SJCRH30 (cell line): ENCODE data around the gene LYPD5. TPM values are rescaled to one million over a fixed set of nuclear protein-coding genes. Genes with fewer than 3 reads are reported as not detected.
A peak's percentile ranks its signal among the peaks of the same experiment; 100 is the strongest.
"Not testable (repeated sequence)": the region's sequence is repeated elsewhere in the genome, so short reads cannot be mapped to it uniquely, and the experiment has no call there.

Source experiments
- DNase-seq, 2 experiments: peaks; one replicate each; pipeline ENCODE4 v3.0.0-alpha.2; 2015 to 2020
- H3K27ac ChIP-seq: fragments of 250-450 bp; sonication (Bioruptor Pico); 2 replicates; pipeline ENCODE4 v1.5.1; 2020; ENCODE audit warnings: mild to moderate bottlenecking, moderate library complexity
- H3K27me3 ChIP-seq: fragments of 250-450 bp; sonication (Bioruptor Pico); 2 replicates; pipeline ENCODE4 v1.5.1; 2020; ENCODE audit warnings: mild to moderate bottlenecking, moderate library complexity
- H3K36me3 ChIP-seq: fragments of 250-450 bp; sonication (Bioruptor Pico); 2 replicates; pipeline ENCODE4 v1.5.1; 2020; ENCODE audit warnings: mild to moderate bottlenecking, moderate library complexity
- H3K4me1 ChIP-seq: fragments of 250-450 bp; sonication (Bioruptor Pico); 2 replicates; pipeline ENCODE4 v1.5.1; 2020; ENCODE audit warnings: mild to moderate bottlenecking, moderate library complexity
- H3K4me3 ChIP-seq: fragments of 250-450 bp; sonication (Bioruptor Pico); 2 replicates; pipeline ENCODE4 v1.5.1; 2020; ENCODE audit warnings: mild to moderate bottlenecking, moderate library complexity
- H3K9me3 ChIP-seq: fragments of 250-450 bp; sonication (Bioruptor Pico); replicated peaks from 2 replicates; pipeline ENCODE4 v1.5.1; 2020; ENCODE audit warnings: mild to moderate bottlenecking, moderate library complexity
- total RNA-seq: library from RNA; depleted of rRNA; stranded (reverse); fragments of >200 nt; shearing (Covaris generic); gene quantifications from 2 replicates; pipeline ENCODE4 v1.2.3, GENCODE V29; 2014; rRNA removed

The LYPD5 gene, protein sequence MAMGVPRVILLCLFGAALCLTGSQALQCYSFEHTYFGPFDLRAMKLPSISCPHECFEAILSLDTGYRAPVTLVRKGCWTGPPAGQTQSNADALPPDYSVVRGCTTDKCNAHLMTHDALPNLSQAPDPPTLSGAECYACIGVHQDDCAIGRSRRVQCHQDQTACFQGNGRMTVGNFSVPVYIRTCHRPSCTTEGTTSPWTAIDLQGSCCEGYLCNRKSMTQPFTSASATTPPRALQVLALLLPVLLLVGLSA
- 0.06 and 0.35 TPM in 2 replicates for total RNA-seq

DNA sequence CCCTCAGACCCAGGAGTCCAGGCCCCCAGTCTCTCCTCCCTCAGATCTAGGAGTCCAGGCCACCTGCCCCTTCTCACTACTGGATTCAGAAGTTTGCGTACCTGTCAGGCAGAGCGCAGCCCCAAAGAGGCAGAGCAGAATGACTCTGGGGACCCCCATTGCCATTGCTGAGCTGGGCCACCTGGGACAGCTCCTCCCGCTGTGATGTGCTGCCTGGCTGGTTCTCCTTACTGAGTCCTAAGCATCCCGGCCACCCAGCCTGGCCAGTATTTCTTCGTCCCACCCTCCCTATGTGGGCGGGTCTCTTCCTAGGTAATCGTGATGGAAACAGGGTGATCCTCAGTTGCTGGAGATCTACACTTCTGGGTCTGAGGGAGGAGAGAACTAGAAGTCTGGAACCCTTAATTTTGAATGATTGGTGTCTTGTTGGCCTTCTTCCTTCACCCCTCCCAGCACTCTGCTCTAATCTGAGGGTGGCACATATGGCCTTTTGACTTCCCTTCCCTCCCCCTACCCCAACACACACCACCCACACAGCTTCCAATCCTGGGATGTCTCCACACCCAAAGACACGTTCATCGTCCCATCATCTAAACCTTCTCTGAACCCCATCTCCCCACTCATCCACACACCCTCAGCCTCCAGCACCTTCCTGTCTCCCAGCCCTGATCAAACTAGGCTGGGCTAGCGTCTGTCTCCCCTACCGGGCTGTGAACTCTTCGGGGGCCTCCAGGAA, at the start of gene LYPD5:
TSS of gene LYPD5 (minus strand) at position 232 of the 736 bp plus-strand sequence. CDS start at position 165, 67 bp downstream.
- no peak for DNase-seq
- Histone ChIP-seq H3K27ac (no peak within 1 kb of the TSS), H3K9me3 (no peaks in the 10 kb centered on the region), H3K4me3 (no peak within 1 kb of the TSS), H3K27me3 (no peaks in the 10 kb centered on the region), H3K36me3 (no peaks in the 10 kb centered on the region), H3K4me1 (no peaks in the 10 kb centered on the region)

DNA sequence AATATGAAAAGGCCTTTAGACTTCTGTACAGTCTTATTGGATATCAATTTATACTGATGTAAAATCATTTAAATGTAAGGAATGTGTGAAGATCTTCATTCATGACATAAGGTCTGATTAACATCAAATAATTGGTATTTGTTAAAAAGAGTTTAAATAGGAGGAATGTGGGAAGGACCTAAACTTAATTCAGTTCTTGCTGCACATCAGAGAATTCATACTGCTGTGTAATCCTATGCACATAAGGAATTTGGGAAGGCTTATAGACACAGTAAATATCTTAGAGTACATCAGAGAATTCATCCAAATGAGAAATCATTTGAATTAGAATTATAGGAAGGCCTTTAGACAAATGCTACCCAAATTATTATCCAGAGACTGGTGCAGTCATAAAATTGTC, 46.6 kb upstream of the LYPD5 start:
- peaks cover 44% of the 10 kb centered on the region for H3K36me3 ChIP-seq
- no peak overlapping the region for H3K27ac ChIP-seq
- no peak overlapping the region for H3K4me3 ChIP-seq
- H3K9me3 ChIP-seq: peaks cover 36% of the 10 kb centered on the region
- DNase-seq: no peak
- H3K27me3 ChIP-seq: no peaks in the 10 kb centered on the region
- H3K4me1 ChIP-seq: no peaks in the 10 kb centered on the region

DNA sequence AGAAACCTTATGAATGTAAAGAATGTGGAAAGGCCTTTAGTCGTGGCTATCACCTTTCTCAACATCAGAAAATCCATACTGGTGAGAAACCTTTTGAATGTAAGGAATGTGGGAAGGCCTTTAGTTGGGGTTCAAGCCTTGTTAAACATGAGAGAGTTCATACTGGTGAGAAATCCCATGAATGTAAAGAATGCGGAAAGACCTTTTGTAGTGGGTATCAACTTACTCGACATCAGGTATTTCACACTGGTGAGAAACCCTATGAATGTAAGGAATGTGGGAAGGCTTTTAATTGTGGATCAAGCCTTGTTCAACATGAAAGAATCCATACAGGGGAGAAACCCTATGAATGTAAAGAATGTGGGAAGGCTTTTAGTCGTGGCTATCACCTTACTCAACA, 45.6 kb upstream of the LYPD5 start:
- Histone ChIP-seq H3K4me3 (no peak overlapping the region), H3K27me3 (no peaks in the 10 kb centered on the region), H3K27ac (peak overlapping the region; percentile 0; the same call in 1 of the 2 replicates), H3K9me3 (peaks cover 40% of the 10 kb centered on the region), H3K36me3 (peaks cover 54% of the 10 kb centered on the region), H3K4me1 (no peaks in the 10 kb centered on the region)
- no peak for DNase-seq

DNA sequence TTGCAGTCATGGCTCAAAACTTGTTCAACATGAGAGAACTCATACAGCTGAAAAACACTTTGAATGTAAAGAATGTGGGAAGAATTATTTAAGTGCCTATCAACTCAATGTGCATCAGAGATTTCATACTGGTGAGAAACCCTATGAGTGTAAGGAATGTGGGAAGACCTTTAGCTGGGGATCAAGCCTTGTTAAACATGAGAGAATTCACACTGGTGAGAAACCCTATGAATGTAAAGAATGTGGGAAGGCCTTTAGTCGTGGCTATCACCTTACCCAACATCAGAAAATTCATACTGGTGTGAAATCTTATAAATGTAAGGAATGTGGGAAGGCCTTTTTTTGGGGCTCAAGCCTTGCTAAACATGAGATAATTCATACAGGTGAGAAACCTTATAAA, 45.0 kb upstream of the LYPD5 start:
- H3K27me3 ChIP-seq: no peaks in the 10 kb centered on the region
- no peaks in the 10 kb centered on the region for H3K4me1 ChIP-seq
- H3K36me3 ChIP-seq: peaks cover 60% of the 10 kb centered on the region
- no peak for DNase-seq
- H3K4me3 ChIP-seq: no peak overlapping the region
- peaks cover 46% of the 10 kb centered on the region for H3K9me3 ChIP-seq
- peak overlapping the region; percentile 0; the same call in 1 of the 2 replicates for H3K27ac ChIP-seq

DNA sequence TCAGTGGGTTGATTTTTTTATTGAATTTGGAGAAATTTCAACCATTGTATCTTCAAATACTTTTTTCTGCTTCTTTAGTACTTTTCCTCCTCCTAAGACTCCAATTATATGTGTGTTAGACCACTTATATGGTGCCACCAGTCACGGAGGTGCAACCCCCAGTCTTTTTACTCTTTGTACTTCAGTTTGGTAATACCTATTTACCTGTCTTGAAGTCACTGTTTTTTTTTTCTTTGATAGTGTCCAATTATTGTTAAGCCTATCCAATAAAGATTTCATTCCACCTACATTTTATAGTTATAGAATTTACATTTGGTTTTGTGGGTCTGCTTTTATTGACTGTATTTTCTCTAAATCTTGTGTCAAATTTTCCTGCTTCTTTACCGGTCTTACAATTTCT, 39.8 kb upstream of the LYPD5 start:
- Histone ChIP-seq H3K27me3 (no peaks in the 10 kb centered on the region), H3K36me3 (peaks cover 86% of the 10 kb centered on the region), H3K9me3 (peaks cover 41% of the 10 kb centered on the region), H3K4me1 (no peaks in the 10 kb centered on the region), H3K27ac (no peak overlapping the region), H3K4me3 (no peak overlapping the region)
- no peak for DNase-seq

DNA sequence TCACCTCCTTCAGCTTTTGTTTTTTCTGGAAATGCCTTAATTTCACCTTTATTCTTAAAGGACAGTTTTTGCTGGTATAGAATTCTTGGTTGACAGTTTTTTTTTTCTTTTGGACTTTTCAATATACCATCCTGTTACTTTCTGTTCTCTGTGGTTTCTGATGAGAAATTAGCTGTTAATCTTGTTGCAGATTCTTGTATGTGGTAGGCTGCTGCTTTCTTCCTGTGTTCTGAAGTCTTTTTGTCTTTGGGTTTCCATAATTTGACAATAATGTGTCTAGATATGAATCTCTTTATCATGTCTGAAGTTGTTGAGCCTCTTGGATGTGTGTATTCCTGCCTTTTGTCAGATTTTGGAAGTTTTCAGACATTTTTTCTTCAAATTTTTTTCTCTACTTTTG, 36.9 kb upstream of the LYPD5 start:
- Histone ChIP-seq H3K36me3 (peaks cover 87% of the 10 kb centered on the region), H3K27ac (no peak overlapping the region)

DNA sequence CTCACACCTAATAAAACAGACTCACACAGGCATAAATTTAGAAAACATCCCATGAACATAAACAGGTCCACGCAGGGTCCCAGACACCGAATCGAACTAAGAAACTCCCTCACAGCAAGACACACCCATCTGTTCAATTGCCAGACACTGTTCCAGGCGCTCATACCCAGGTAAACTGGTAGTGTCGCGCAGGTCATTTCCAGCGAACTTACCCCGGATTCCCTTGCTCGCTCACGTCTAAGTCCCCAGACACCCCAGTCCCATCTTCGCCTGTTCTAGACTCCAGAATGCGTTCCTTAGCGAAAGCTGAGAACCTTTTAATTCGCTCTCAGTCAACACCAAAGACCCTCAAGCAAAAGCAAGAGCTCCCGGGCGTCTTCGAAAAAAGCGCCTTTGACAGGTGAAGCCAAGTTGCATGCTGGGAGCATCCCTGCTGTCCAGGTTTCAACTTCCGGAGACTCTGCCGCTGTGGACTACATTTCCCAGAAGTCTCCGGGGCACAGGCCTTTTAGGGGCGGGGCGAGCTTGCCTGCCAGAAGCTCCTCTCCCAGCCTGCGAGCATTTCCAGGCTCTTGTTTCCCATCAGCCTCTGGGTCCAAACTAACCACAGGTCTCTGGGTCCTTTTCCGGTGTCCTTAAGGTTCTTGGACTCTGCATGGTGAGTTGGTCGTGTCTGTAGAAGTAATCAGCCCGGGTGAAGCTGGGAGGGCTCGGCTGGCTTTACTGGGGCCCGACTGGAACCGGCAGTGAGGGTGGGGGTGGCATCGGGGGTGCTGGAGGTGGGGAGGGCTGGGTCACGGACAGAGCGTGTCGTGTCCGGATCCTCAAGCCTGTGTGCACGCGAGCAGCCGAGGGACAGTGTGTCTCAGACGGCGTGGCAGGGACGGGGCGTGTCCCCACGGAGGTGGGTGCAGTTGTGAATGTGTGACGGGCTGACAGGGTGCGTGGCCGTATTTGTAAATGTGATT, 24.8 kb upstream of the LYPD5 start, which contains the start of gene ZNF283:
TSS of gene ZNF283 (plus strand) at position 535 of the 968 bp plus-strand sequence. CDS start 6,184 bp downstream, outside the sequence.
- peaks cover 26% of the 10 kb centered on the region for H3K36me3 ChIP-seq
- peak within 1 kb of the TSS; percentile 68 for H3K4me3 ChIP-seq
- DNase-seq: peak; percentile 89 to 92
- no peaks in the 10 kb centered on the region for H3K4me1 ChIP-seq
- H3K27ac ChIP-seq: peak within 1 kb of the TSS; percentile 45; the same call in 1 of the 2 replicates
- H3K9me3 ChIP-seq: no peaks in the 10 kb centered on the region
- H3K27me3 ChIP-seq: no peaks in the 10 kb centered on the region

More for the DNA sequence above, 36.9 kb upstream of the LYPD5 start:
- H3K27me3 ChIP-seq: no peaks in the 10 kb centered on the region
- DNase-seq: no peak
- H3K4me3 ChIP-seq: no peak overlapping the region
- H3K9me3 ChIP-seq: peaks cover 30% of the 10 kb centered on the region
- no peaks in the 10 kb centered on the region for H3K4me1 ChIP-seq

DNA sequence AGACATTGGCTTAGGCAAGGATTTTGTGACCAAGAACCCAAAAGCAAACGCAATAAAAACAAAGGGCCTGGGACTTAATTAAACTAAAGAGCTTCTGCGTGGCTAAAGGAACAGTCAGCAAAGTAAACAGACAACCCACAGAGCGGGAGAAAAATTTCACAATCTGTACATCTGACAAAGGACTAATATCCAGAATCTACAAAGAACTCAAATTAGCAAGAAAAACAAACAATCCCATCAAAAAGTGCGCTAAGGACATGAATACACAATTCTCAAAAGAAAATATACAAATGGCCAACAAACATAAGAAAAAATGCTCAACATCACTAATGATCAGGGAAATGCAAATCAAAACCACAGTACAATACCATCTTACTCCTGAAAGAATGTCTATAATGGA, 22.3 kb upstream of the LYPD5 start:
- not testable (repeated sequence) for H3K27me3 ChIP-seq, H3K27ac ChIP-seq, H3K36me3 ChIP-seq, H3K4me1 ChIP-seq, DNase-seq, H3K4me3 ChIP-seq, H3K9me3 ChIP-seq

DNA sequence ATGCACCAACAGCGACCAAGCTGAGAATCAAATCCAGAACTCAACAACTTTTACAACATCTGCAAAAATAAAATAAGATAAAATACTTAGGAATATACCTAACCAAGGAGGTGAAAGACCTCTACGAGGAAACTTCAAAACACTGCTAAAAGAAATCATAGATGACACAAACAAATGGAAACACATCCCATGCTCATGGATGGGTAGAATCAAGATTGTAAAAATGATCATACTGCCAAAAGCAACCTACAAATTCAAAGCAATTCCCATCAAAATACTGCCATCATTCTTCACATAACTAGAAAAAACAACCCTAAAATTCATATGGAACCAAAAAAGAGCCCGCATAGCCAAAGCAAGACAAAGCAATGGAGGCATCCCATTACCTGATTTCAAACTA, 21.6 kb upstream of the LYPD5 start:
- not testable (repeated sequence) for H3K4me3 ChIP-seq, H3K9me3 ChIP-seq, H3K36me3 ChIP-seq, DNase-seq, H3K27me3 ChIP-seq, H3K27ac ChIP-seq, H3K4me1 ChIP-seq

DNA sequence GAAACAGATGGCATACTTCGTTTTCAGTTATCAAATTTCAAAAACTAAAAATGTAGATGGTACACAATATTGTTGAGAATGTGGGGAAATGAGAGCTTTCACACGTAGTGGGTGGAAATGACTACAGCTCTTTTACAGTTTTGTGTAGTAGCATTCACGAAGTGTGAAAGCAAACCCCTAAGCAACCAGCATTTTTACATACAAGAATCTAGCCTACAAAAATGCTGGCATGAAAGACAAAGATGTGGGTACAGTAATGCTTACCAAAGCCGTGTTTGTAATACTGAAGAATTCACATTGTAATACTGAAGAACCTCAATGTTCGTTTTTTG, 18.6 kb upstream of the LYPD5 start:
- H3K4me3 ChIP-seq: no peak overlapping the region
- no peaks in the 10 kb centered on the region for H3K27me3 ChIP-seq
- no peaks in the 10 kb centered on the region for H3K36me3 ChIP-seq
- H3K9me3 ChIP-seq: no peaks in the 10 kb centered on the region
- no peak for DNase-seq
- H3K27ac ChIP-seq: no peak overlapping the region
- H3K4me1 ChIP-seq: no peaks in the 10 kb centered on the region

DNA sequence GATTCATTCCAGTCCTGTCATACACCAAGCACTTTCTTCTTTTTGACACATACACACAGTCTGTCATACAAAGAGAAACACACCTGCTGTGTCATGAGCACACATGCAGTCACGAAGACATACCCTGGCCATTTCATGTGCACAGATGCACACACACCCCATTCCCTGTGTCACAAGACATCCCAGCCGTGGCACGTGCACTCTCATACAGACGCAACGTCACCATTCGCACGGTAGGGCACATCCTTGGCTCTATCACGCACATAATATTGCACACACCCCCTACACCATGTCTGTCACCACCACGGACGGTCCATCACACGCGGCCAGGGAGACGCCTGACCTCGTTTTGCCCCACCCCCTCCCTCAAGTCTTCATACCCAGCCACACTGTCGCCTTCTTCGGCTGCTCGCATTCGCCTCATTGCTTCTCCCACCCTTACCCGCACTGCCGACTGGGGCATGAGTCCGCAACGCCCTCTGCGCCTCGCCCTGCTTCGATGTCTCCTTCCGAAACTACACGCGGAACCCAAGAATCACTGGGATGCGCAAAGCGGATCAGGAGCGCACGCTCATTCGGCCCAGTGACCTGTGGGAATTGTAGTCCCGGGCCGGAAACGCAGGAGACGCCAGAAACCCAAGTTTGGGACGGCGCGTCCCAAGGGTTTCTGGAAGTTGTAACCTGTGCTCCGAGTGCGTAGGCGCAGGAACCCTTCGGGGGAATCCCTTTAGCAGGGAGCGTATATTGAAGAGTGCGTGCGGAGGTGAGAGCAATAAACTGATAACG, 18.0 kb upstream of the LYPD5 start:
- Histone ChIP-seq H3K9me3 (no peaks in the 10 kb centered on the region), H3K4me1 (no peaks in the 10 kb centered on the region), H3K27me3 (no peaks in the 10 kb centered on the region), H3K36me3 (no peaks in the 10 kb centered on the region), H3K4me3 (no peak overlapping the region), H3K27ac (no peak overlapping the region)
- DNase-seq: no peak

DNA sequence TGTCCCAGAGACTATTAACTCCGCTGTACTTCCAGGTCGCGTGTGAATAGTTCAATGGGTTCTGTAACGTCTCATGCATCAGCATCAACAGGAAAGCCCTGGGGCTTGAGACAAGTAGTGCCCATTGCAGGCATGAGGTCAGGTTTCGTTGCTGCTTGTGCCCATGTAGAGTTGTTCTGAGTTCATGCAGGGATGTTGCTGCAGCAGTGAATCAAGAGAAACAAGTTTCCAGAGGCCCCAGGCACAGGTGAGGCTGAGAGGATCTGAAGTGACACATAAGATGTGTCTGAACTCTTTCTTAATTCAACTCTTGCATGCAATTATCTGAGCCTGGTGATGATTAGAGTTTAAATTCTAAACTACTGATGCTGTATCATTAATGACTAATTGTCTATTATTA, 16.3 kb upstream of the LYPD5 start:
- Histone ChIP-seq H3K27me3 (no peaks in the 10 kb centered on the region), H3K4me3 (no peak overlapping the region), H3K36me3 (no peaks in the 10 kb centered on the region), H3K27ac (no peak overlapping the region), H3K9me3 (no peaks in the 10 kb centered on the region), H3K4me1 (no peaks in the 10 kb centered on the region)
- DNase-seq: no peak

DNA sequence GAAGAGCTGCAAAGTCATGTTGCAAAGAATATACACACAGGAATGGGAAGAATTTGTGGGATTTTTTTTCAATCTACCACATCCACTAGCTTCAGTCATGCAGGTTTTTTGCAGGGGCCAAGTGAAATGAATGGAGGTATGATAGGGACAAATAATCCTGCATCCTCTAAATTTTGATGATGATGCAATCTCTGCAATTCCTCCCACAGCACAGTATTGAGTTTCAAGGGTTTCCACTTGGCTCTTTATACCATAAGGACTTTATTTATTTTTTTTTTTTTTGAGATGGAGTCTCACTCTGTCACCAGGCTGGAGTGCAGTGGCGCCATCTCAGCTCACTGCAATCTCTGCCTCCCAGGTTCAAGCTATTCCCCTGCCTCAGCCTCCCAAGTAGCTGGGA, 15.2 kb upstream of the LYPD5 start:
- not testable (repeated sequence) for DNase-seq, H3K4me3 ChIP-seq, H3K27me3 ChIP-seq, H3K9me3 ChIP-seq, H3K4me1 ChIP-seq, H3K36me3 ChIP-seq, H3K27ac ChIP-seq

DNA sequence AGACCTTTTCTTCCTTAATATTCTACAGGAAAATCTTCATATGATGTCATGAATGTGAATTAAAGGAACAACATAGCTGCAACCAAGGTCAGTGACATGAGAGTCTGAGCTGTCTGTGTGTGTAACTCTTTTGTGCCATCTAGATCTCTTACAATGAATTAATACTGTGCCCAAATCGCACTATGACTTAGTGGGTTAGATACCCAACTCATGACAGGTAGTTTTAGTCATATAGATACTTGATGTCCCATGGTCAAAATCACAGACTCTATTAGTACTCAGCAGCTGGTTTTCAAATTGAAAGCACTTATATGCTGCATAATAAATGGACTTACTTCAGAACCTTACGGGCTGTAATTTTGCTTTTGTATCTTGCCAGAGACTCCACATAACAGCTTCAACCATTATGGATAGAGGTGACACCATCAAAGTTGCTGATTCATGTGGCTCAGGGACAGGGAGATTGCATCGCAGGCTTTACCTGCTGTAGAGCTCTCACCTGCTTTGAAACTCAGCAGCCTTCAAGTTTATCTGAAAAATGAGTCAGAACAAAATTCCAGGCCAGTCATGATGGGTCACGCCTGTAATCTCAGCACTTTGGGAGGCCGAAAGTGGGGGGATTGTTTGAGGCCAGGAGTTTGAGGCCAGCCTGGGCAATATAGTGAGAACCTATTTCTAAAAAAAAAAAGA, 12.6 kb upstream of the LYPD5 start:
- no peak overlapping the region for H3K4me3 ChIP-seq
- no peaks in the 10 kb centered on the region for H3K4me1 ChIP-seq
- no peaks in the 10 kb centered on the region for H3K9me3 ChIP-seq
- no peaks in the 10 kb centered on the region for H3K36me3 ChIP-seq
- H3K27ac ChIP-seq: no peak overlapping the region
- H3K27me3 ChIP-seq: no peaks in the 10 kb centered on the region
- no peak for DNase-seq
